GM23338 (cell line): ENCODE results near the gene IQCK. TPM values are rescaled to one million over a fixed set of nuclear protein-coding genes. Genes with fewer than 3 reads are reported as not detected.

Experiments used
- ATAC-seq: fragments of 200-7000 bp; cut with Tn5 transposase; 3 replicates; pipeline ENCODE4 v1.9.1; 2020
- DNase-seq: peaks from one replicate; pipeline ENCODE4 v3.0.0-alpha.2; 2015; ENCODE audit warnings: low spot score
- H2AFZ ChIP-seq: fragments of 200-600 bp; sonication (generic); 2 replicates; pipeline ENCODE4 v1.8.0; 2016; ENCODE audit warnings: antibody characterized with exemption, mild to moderate bottlenecking, moderate library complexity
- H3F3A ChIP-seq: fragments of 200-600 bp; sonication (generic); replicated peaks from 2 replicates; pipeline ENCODE4 v1.8.0; 2017; ENCODE audit warnings: antibody characterized with exemption, mixed run types, low read depth
- H3K27ac ChIP-seq: fragments of 200-600 bp; sonication (generic); 2 replicates; pipeline ENCODE4 v1.6.1; 2016; ENCODE audit warnings: low read depth
- H3K27me3 ChIP-seq: fragments of 200-600 bp; sonication (generic); 2 replicates; pipeline ENCODE4 v1.8.0; 2016; ENCODE audit warnings: mild to moderate bottlenecking, mixed run types, moderate library complexity; ENCODE audit not compliant: insufficient read depth
- H3K36me3 ChIP-seq: fragments of 200-600 bp; sonication (generic); 2 replicates; pipeline ENCODE4 v1.8.0; 2016; ENCODE audit warnings: mild to moderate bottlenecking; ENCODE audit not compliant: insufficient read depth
- H3K4me1 ChIP-seq: fragments of 200-600 bp; sonication (generic); 2 replicates; pipeline ENCODE4 v1.8.0; 2016; ENCODE audit warnings: mild to moderate bottlenecking, moderate library complexity; ENCODE audit not compliant: insufficient read depth
- H3K4me2 ChIP-seq: fragments of 200-600 bp; sonication (generic); 2 replicates; pipeline ENCODE4 v1.7.1; 2017; ENCODE audit warnings: mixed run types
- H3K4me3 ChIP-seq: fragments of 200-600 bp; sonication (generic); 2 replicates; pipeline ENCODE4 v1.6.1; 2016; ENCODE audit warnings: mixed run types
- H3K79me2 ChIP-seq: fragments of 200-600 bp; sonication (generic); replicated peaks from 2 replicates; pipeline ENCODE4 v1.8.0; 2017; ENCODE audit warnings: mild to moderate bottlenecking; ENCODE audit not compliant: insufficient read depth
- H3K9me2 ChIP-seq: fragments of 200-600 bp; sonication (generic); 2 replicates; pipeline ENCODE4 v1.8.0; 2017; ENCODE audit not compliant: insufficient read depth
- H4K20me1 ChIP-seq: fragments of 200-600 bp; sonication (generic); replicated peaks from 2 replicates; pipeline ENCODE4 v1.8.0; 2017; ENCODE audit warnings: mild to moderate bottlenecking; ENCODE audit not compliant: insufficient read depth
- H3K27ac Mint-ChIP-seq: 2 replicates; pipeline ENCODE4 v1.8.0; 2020; ENCODE audit warnings: inconsistent platforms, mild to moderate bottlenecking, moderate library complexity, mixed read lengths
- H3K27me3 Mint-ChIP-seq: 3 replicates; pipeline ENCODE4 v1.8.0; 2022; ENCODE audit warnings: low read depth, mild to moderate bottlenecking, moderate library complexity, mixed read lengths, inconsistent platforms; ENCODE audit not compliant: insufficient read depth, poor library complexity
- H3K36me3 Mint-ChIP-seq: 3 replicates; pipeline ENCODE4 v1.8.0; 2021; ENCODE audit warnings: low read depth, mild to moderate bottlenecking, inconsistent platforms, moderate library complexity, mixed read lengths
- H3K4me1 Mint-ChIP-seq: 3 replicates; pipeline ENCODE4 v1.8.0; 2020; ENCODE audit warnings: mild to moderate bottlenecking, inconsistent platforms, mixed read lengths
- H3K4me3 Mint-ChIP-seq: 3 replicates; pipeline ENCODE4 v1.8.0; 2021; ENCODE audit warnings: moderate library complexity, mild to moderate bottlenecking, inconsistent platforms, mixed read lengths
- H3K9me3 Mint-ChIP-seq: 3 replicates; pipeline ENCODE4 v1.8.0; 2020; ENCODE audit warnings: moderate library complexity, mild to moderate bottlenecking, inconsistent platforms, mixed read lengths
- CREB1 ChIP-seq: fragments of 250-450 bp; sonication (Bioruptor Pico); IDR thresholded peaks from 2 replicates; pipeline ENCODE4 v1.5.0; 2020; ENCODE audit warnings: low read depth, mild to moderate bottlenecking, moderate library complexity
- ETS1 ChIP-seq: IDR thresholded peaks from 2 replicates; pipeline ENCODE4 v1.6.1; 2016; ENCODE audit warnings: antibody characterized with exemption
- EZH2 ChIP-seq: fragments of 200-600 bp; sonication (generic); IDR thresholded peaks from one replicate; pipeline ENCODE4 v1.8.0; 2017; ENCODE audit warnings: antibody characterized with exemption, mild to moderate bottlenecking, low read depth; ENCODE audit not compliant: unreplicated experiment
- EZH2phosphoT487 ChIP-seq: fragments of 200-600 bp; sonication (generic); IDR thresholded peaks from one replicate; pipeline ENCODE4 v1.8.1; 2018; ENCODE audit warnings: antibody characterized with exemption; ENCODE audit not compliant: unreplicated experiment
- JUNB ChIP-seq: IDR thresholded peaks from one replicate; pipeline ENCODE4 v1.6.1; 2016; ENCODE audit warnings: antibody characterized with exemption; ENCODE audit not compliant: unreplicated experiment
- NANOG ChIP-seq: IDR thresholded peaks from 2 replicates; pipeline ENCODE4 v1.6.1; 2016; ENCODE audit warnings: antibody characterized with exemption, borderline replicate concordance
- POLR2AphosphoS5 ChIP-seq: IDR thresholded peaks from 2 replicates; pipeline ENCODE4 v1.6.1; 2016; ENCODE audit warnings: antibody characterized with exemption, low read depth
- STAT1 ChIP-seq: IDR thresholded peaks from one replicate; pipeline ENCODE4 v1.6.1; 2016; ENCODE audit warnings: antibody characterized with exemption; ENCODE audit not compliant: unreplicated experiment
- ZNF114 ChIP-seq: fragments of 250-450 bp; sonication (Bioruptor Pico); IDR thresholded peaks from 2 replicates; pipeline ENCODE4 v1.5.0; 2020; ENCODE audit warnings: mild to moderate bottlenecking, moderate library complexity
- ZNF331 ChIP-seq: fragments of 250-450 bp; sonication (Bioruptor Pico); IDR thresholded peaks from 2 replicates; pipeline ENCODE4 v1.5.0; 2020; ENCODE audit warnings: low read depth, mild to moderate bottlenecking, moderate library complexity
- polyA plus RNA-seq: library from polyadenylated mRNA; unstranded; fragments of >200 nt; fragmentation: Nextera tagmentation; extraction: Ambion mirVana; gene quantifications from 2 replicates; pipeline ENCODE4 v1.2.1, GENCODE V29; 2016
- total RNA-seq: library from RNA; depleted of rRNA; stranded (reverse); fragments of >200 nt; shearing (Covaris generic); gene quantifications from 2 replicates; pipeline ENCODE4 v1.2.3, GENCODE V29; 2014
- TF ChIP-seq, protein P1 (sequence below), 2 experiments: fragments of 200-600 bp in 1 of 2; sonication (generic) in 1 of 2; conservative IDR thresholded peaks; 2 replicates each; pipeline versions ENCODE4 v1.5.1 to v1.6.1; 2016 to 2017; ENCODE audit warnings: antibody characterized with exemption in 2 of 2, low read depth in 2 of 2, mild to moderate bottlenecking in 2 of 2, moderate library complexity in 1 of 2
- TF ChIP-seq, protein P2 (sequence below): fragments of 250-450 bp; sonication (Bioruptor Pico); IDR thresholded peaks from 2 replicates; pipeline ENCODE4 v1.5.0; 2020; ENCODE audit warnings: mild to moderate bottlenecking, moderate library complexity

IQCK gene
- total and polyA plus RNA-seq, 2 experiments from 2014 or later, result 7.6 to 10.0 TPM

GRCh38 chr16:19696328-19696727 is 21.7 kb upstream of the IQCK start:
- Histone ChIP-seq H3K27me3 (no peaks in the 10 kb centered on the region), H3K4me3 (no peak overlapping the region), H3K27ac (no peak overlapping the region), H3K79me2 (0 out of 2 replicates have a peak, but pooled peaks cover 3% of the 10 kb centered on the region), H3K9me2 (no peaks in the 10 kb centered on the region), H3K4me1 (no peaks in the 10 kb centered on the region), H3K36me3 (peaks cover 20% of the 10 kb centered on the region), H2AFZ (no peak overlapping the region), H4K20me1 (peaks cover 18% of the 10 kb centered on the region; the same call in 1 of the 2 replicates), H3F3A (0 out of 2 replicates have a peak, but pooled peaks cover 9% of the 10 kb centered on the region), H3K4me2 (no peak overlapping the region)
- DNase-seq (no peak), ATAC-seq (no peak)
- Mint-ChIP-seq H3K27ac (no peak overlapping the region), H3K4me1 (no peaks in the 10 kb centered on the region), H3K36me3 (peaks cover 86% of the 10 kb centered on the region), H3K4me3 (no peak overlapping the region), H3K9me3 (peaks cover 25% of the 10 kb centered on the region; the same call in 2 of the 3 replicates), H3K27me3 (no peaks in the 10 kb centered on the region)
- TF ChIP-seq POLR2AphosphoS5 (no peak), EZH2phosphoT487 (no peak), STAT1 (no peak), ZNF114 (CRISPR knock-in tag) (no peak), ZNF331 (no peak), NANOG (no peak), ETS1 (no peak)
- TF ChIP-seq, protein P1, sequence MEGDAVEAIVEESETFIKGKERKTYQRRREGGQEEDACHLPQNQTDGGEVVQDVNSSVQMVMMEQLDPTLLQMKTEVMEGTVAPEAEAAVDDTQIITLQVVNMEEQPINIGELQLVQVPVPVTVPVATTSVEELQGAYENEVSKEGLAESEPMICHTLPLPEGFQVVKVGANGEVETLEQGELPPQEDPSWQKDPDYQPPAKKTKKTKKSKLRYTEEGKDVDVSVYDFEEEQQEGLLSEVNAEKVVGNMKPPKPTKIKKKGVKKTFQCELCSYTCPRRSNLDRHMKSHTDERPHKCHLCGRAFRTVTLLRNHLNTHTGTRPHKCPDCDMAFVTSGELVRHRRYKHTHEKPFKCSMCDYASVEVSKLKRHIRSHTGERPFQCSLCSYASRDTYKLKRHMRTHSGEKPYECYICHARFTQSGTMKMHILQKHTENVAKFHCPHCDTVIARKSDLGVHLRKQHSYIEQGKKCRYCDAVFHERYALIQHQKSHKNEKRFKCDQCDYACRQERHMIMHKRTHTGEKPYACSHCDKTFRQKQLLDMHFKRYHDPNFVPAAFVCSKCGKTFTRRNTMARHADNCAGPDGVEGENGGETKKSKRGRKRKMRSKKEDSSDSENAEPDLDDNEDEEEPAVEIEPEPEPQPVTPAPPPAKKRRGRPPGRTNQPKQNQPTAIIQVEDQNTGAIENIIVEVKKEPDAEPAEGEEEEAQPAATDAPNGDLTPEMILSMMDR (conservative IDR thresholded peaks at IDR 0.05; ENCODE audit: low read depth in 2 of 2), result no peak

- no peaks in the 10 kb centered on the region for H3K4me1 Mint-ChIP-seq
- Histone ChIP-seq H2AFZ (no peak overlapping the region), H3K4me1 (no peaks in the 10 kb centered on the region), H3K4me3 (no peak overlapping the region), H4K20me1 (peaks cover 18% of the 10 kb centered on the region; the same call in 1 of the 2 replicates), H3K9me2 (no peaks in the 10 kb centered on the region), H3K36me3 (peaks cover 21% of the 10 kb centered on the region), H3K4me2 (no peak overlapping the region), H3K79me2 (0 out of 2 replicates have a peak, but pooled peaks cover 3% of the 10 kb centered on the region), H3K27ac (no peak overlapping the region), H3K27me3 (no peaks in the 10 kb centered on the region), H3F3A (0 out of 2 replicates have a peak, but pooled peaks cover 10% of the 10 kb centered on the region)
- H3K36me3 Mint-ChIP-seq, result peaks cover 88% of the 10 kb centered on the region
- DNase-seq (no peak), ATAC-seq (no peak; the same call in 2 of the 3 replicates)
- H3K27me3 Mint-ChIP-seq, result no peaks in the 10 kb centered on the region
- no peak overlapping the region; the same call in 1 of the 2 replicates for H3K27ac Mint-ChIP-seq
- no peak for TF ChIP-seq CREB1
- TF ChIP-seq POLR2AphosphoS5, result no peak
- TF ChIP-seq JUNB, result no peak
- TF ChIP-seq EZH2, result no peak
- TF ChIP-seq, protein P2, sequence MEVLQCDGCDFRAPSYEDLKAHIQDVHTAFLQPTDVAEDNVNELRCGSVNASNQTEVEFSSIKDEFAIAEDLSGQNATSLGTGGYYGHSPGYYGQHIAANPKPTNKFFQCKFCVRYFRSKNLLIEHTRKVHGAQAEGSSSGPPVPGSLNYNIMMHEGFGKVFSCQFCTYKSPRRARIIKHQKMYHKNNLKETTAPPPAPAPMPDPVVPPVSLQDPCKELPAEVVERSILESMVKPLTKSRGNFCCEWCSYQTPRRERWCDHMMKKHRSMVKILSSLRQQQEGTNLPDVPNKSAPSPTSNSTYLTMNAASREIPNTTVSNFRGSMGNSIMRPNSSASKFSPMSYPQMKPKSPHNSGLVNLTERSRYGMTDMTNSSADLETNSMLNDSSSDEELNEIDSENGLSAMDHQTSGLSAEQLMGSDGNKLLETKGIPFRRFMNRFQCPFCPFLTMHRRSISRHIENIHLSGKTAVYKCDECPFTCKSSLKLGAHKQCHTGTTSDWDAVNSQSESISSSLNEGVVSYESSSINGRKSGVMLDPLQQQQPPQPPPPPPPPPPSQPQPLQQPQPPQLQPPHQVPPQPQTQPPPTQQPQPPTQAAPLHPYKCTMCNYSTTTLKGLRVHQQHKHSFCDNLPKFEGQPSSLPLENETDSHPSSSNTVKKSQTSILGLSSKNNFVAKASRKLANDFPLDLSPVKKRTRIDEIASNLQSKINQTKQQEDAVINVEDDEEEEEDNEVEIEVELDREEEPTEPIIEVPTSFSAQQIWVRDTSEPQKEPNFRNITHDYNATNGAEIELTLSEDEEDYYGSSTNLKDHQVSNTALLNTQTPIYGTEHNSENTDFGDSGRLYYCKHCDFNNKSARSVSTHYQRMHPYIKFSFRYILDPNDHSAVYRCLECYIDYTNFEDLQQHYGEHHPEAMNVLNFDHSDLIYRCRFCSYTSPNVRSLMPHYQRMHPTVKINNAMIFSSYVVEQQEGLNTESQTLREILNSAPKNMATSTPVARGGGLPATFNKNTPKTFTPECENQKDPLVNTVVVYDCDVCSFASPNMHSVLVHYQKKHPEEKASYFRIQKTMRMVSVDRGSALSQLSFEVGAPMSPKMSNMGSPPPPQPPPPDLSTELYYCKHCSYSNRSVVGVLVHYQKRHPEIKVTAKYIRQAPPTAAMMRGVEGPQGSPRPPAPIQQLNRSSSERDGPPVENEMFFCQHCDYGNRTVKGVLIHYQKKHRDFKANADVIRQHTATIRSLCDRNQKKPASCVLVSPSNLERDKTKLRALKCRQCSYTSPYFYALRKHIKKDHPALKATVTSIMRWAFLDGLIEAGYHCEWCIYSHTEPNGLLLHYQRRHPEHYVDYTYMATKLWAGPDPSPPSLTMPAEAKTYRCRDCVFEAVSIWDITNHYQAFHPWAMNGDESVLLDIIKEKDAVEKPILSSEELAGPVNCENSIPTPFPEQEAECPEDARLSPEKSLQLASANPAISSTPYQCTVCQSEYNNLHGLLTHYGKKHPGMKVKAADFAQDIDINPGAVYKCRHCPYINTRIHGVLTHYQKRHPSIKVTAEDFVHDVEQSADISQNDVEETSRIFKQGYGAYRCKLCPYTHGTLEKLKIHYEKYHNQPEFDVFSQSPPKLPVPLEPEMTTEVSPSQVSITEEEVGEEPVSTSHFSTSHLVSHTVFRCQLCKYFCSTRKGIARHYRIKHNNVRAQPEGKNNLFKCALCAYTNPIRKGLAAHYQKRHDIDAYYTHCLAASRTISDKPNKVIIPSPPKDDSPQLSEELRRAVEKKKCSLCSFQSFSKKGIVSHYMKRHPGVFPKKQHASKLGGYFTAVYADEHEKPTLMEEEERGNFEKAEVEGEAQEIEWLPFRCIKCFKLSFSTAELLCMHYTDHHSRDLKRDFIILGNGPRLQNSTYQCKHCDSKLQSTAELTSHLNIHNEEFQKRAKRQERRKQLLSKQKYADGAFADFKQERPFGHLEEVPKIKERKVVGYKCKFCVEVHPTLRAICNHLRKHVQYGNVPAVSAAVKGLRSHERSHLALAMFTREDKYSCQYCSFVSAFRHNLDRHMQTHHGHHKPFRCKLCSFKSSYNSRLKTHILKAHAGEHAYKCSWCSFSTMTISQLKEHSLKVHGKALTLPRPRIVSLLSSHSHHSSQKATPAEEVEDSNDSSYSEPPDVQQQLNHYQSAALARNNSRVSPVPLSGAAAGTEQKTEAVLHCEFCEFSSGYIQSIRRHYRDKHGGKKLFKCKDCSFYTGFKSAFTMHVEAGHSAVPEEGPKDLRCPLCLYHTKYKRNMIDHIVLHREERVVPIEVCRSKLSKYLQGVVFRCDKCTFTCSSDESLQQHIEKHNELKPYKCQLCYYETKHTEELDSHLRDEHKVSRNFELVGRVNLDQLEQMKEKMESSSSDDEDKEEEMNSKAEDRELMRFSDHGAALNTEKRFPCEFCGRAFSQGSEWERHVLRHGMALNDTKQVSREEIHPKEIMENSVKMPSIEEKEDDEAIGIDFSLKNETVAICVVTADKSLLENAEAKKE (CRISPR knock-in tag), result no peak
- TF ChIP-seq EZH2phosphoT487, result no peak
- TF ChIP-seq ETS1, result no peak
- no peak for TF ChIP-seq STAT1
- peaks cover 25% of the 10 kb centered on the region; the same call in 2 of the 3 replicates for H3K9me3 Mint-ChIP-seq
- no peak overlapping the region for H3K4me3 Mint-ChIP-seq
These were observed 21.1 kb upstream of the IQCK start for GRCh38 chr16:19696961-19697360.
